CD4-positive, alpha-beta T cell treated with Interleukin-15 for 4 hours (primary cell): ENCODE measurements around the gene SMARCA4.
A peak's percentile ranks its signal among the peaks of the same experiment; 100 is the strongest.
"Not testable (repeated sequence)": the region's sequence is repeated elsewhere in the genome, so short reads cannot be mapped to it uniquely, and the experiment has no call there.

Experiments
- DNase-seq: peaks from one replicate; pipeline ENCODE4 v3.0.0-alpha.2; 2020; ENCODE audit warnings: low spot score

Gene SMARCA4

GRCh38 chr19:10979951-10980381, 19.1 kb downstream of the SMARCA4 start:
- DNase-seq, result peak; percentile 9

GRCh38 chr19:10981252-10981895, 20.5 kb downstream of the SMARCA4 start:
- no peak for DNase-seq

DNA sequence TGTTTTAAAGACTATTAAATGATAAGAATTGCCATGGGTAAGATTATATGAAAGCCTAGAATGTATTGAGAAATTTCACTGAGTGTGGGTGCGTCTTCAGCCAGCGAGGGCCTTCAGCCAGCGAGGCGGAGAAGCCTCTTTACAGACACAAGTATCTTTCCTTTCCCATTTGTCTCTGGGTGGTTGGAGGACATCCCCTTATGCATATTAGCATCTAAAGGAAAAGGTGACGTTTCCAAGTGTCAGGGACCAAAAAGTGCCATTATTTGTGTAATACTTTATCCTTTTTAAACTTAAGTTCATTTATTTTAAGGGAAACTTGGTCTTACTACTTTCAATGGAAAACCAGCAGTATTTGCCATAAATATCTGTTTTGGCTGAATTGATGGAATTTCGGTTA, 22.2 kb downstream of the SMARCA4 start:
- DNase-seq, result no peak

DNA sequence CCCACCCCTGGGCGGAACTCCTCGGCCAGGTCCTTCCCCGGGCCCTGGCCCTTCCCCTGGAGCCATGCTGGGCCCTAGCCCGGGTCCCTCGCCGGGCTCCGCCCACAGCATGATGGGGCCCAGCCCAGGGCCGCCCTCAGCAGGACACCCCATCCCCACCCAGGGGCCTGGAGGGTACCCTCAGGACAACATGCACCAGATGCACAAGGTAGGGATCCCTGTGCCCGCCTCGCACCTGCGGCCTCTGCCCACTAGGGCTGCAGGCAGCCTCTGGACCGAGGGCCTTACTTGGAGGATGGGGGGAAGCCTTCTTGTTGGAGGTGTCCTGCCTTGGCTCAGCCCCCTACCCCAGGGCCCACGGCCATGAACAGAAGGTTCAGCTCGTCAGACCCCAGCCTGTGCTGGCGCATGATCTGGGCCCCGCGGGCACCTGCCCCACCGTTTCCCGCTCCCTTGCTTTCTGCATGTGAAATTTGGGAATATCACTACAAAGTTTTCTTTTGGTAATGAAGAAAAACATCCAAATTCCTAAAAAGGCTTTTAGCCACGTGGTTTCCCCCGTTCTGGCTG, 23.4 kb downstream of the SMARCA4 start:
- DNase-seq, result no peak

DNA sequence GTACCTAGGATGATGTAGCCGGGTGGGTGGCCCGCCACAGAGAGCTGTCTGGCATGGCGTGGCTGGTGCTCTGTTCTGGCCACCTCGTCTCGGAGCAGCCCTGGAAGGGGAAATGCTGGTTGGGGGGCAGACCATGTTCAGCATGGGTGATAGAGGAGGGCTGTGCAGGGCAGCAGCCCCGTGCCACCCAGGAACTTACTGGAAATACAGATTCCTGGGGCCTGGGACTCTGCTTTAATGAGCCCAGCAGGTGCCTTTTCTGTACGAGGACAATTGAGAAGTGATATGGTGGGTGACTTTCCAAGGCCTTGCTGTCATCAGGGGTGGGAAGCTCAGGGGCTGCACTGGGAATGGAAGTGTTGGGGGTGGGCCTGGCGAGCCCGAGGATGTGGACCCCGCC, 24.7 kb downstream of the SMARCA4 start:
- DNase-seq, result no peak

DNA sequence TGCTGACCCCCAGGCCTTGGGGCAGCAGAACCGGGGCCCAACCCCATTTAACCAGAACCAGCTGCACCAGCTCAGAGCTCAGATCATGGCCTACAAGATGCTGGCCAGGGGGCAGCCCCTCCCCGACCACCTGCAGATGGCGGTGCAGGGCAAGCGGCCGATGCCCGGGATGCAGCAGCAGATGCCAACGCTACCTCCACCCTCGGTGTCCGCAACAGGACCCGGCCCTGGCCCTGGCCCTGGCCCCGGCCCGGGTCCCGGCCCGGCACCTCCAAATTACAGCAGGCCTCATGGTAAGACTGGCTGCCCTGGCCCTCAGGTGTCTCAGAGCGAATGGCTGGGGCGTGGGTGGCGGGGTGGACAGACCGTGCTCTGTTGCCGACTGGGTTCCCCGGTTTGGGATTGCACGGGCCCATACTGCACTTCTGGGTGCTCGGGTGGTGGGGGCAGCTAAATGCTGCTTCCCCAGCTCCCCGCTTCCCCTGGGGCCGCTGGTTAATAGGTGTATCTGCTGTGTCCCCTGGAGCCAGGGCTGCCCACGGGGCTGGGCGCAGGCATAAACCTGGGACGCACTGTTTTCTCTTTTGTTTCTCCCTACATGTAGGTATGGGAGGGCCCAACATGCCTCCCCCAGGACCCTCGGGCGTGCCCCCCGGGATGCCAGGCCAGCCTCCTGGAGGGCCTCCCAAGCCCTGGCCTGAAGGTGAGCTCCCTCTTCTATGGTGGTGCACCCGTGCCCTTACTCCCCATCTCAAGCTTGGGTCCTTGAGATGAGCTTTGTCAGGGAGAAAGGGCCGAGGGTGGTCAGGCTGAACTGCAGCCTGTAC, 25.7 kb downstream of the SMARCA4 start:
- DNase-seq, result no peak

DNA sequence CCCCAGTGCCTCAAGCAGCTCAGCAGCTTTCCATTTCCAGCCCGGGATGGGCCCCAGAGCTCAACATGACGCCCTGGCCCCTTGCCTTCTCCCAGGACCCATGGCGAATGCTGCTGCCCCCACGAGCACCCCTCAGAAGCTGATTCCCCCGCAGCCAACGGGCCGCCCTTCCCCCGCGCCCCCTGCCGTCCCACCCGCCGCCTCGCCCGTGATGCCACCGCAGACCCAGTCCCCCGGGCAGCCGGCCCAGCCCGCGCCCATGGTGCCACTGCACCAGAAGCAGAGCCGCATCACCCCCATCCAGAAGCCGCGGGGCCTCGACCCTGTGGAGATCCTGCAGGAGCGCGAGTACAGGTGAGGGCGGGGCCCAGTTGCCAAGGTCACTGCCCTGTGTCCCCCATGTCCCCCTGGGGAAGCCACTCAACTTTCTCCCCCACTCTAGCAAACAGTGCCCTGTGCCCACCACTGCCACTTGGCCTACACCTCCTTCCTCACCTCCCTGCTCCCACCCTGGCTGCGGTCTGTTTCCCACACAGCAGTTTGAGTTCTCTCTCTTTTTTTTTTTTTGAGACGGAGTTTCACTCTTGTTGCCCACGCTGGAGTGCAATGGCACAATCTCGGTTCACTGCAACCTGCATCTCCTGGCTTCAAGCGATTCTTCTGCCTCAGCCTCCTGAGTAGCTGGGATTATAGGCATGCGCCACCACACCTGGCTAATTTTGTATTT, 26.9 kb downstream of the SMARCA4 start:
- no peak for DNase-seq

DNA sequence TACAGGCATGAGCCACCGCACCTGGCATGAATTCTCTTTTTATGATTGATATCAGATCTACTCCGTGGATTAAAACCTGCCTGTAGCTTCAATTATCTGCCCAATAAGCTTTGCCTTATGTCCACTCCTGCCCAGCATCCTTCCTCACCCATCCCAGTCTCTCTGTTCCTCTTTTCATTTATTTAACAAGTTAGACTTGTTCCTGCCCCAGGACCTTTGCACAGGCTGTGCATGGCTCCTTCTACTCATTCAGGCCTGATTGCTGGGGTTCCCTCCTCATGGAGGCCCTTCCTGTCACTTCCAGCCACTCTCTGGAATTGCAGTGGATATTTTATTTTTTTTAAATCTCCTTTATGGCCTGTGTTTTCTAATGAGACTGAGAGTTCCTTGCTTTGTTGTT, 27.6 kb downstream of the SMARCA4 start:
- DNase-seq, result no peak

DNA sequence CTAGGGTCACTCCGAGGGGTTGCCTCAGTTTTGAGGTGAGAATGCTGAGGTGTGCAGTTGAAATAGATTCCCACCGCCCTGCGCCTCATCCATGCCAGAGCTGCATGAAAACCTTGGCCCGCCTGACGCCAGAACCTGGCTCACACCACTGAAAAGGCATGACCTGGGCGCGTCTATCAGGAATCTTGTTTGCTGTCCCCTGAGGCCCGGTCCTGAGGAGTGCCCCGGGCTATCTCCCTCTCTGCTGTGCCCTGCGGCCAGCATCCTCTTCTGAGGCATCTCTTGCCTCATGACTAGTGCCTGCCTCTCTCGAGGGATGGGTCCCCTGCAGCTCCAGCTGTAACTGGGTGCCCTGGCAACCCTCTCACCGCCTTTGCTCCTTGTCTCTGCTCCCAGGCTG, 28.1 kb downstream of the SMARCA4 start:
- no peak for DNase-seq

GRCh38 chr19:10991076-10991475, 30.2 kb downstream of the SMARCA4 start:
- DNase-seq, result no peak

GRCh38 chr19:10991521-10992081, 30.8 kb downstream of the SMARCA4 start:
- DNase-seq, result no peak

DNA sequence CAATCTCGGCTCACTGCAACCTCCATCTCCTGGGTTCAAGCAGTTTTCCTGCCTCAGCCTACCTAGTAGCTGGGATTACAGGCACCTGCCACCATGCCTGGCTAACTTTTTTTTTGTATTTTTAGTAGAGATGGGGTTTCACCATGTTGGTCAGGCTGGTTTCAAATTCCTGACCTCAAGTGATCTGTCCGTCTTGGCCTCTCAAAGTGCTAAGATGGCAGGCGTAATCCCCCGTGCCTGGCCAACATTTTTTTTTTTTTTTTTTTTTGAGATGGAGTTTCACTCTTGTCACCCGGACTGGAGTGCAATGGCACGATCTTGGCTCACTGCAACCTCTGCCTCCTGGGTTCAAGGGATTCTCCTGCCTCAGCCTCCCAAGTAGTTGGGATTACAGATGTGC, 31.3 kb downstream of the SMARCA4 start:
- not testable (repeated sequence) for DNase-seq

DNA sequence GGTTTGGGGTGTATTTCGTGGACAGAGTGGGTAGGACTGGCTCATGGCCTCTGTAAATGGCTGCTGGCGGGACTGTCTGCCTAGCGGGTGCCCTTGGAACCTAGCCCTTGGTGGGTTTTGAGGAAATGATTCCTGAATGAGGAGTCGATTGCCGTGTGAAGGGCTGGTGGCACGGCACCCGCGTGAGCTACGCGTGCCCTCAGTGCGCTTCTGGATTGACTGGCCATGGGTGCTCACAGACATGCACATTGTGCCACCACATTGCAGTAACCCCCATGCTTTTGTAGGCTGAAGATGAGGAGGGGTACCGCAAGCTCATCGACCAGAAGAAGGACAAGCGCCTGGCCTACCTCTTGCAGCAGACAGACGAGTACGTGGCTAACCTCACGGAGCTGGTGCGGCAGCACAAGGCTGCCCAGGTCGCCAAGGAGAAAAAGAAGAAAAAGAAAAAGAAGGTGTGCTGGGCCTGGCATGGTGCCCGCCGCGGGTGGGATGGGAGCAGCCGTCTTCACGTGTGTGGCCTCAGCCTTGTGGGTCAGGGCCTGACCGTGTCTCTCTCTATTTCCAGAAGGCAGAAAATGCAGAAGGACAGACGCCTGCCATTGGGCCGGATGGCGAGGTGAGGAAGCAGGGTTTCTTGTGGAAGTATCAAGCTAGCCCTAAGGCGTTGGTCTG, 35.2 kb downstream of the SMARCA4 start:
- no peak for DNase-seq

GRCh38 chr19:10998045-10998533, 37.3 kb downstream of the SMARCA4 start:
- DNase-seq, result no peak

DNA sequence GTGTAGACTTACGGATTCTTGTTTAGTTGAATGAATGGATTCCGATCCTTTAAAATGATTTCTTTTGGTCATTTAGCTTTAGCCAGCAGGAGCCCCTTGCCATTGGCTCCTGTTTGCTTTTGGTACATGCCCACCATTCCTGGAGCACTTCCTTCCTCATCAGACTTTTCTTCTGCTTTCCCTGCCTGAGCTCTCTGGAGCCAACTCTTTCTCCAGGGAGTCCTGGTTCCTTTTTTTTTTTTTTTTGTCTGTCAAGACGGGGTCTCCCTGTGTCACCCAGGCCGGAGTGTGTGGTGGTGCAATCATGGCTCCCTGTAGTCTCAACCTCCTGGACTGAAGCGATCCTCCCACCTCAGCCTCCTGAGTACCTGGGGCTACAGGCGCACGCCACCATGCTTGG, 37.8 kb downstream of the SMARCA4 start:
- no peak for DNase-seq

DNA sequence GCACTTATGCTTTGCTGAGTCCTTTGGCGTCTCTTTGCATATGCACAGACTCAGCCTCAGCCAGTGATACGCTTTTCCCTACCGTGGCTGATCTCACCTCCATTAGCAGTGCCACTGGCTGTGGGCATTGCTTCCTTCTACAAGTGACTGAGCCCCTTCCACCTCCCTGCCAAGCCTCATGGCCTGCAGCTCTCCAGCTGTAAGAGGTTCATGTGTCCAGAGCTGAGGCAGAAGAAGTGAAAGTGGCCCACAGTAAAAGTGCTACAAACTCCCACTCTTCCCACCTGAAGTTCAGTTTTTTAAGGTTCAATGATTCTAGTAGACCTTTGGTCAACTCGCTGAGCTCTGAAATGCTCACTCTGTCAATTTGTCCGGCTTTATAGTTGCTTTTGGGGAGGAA, 44.7 kb downstream of the SMARCA4 start:
- no peak for DNase-seq

DNA sequence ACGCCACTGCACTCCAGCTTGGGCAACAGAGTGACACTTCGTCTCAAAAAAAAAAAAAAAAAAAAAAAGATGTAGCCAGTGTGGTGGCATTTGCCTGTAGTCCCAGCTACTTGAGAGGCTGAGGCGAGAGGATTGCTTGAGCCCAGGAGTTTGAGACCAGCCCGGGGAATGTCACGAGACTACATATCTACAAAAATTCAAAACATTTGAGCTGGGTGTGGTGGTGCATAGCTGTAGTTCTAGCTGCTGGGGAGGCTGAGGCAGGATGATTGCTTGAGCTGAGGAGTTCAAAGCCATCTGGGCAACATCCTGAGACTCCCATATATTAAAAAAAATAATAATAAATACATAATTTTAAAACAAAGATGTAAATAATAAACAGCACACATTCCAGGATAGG, 46.6 kb downstream of the SMARCA4 start:
- no peak for DNase-seq

DNA sequence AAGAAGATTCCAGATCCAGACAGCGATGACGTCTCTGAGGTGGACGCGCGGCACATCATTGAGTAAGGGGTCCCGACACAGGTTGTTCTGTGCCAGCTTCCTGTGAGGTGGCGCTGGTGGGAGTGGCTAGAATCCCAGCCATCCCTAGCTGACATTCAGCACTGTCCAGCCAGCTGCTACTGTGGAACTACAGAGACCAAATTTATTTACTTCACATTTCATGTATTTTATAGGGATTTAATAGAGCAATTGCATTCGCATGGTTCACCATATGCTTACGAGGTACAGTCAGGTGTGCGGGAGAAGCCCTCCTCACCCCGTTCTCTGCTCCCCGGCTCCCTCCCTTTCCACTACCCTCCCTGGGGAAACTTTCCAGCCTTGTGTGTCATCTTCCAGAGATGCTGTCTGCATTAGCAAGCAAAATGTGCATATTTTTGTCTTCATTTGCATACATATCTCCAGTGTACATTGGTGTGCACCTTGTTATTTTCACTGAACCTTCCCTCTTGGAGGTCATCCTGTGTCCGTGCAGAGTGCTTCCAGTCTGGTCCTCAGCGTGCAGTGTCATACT, 47.2 kb downstream of the SMARCA4 start:
- DNase-seq, result no peak

DNA sequence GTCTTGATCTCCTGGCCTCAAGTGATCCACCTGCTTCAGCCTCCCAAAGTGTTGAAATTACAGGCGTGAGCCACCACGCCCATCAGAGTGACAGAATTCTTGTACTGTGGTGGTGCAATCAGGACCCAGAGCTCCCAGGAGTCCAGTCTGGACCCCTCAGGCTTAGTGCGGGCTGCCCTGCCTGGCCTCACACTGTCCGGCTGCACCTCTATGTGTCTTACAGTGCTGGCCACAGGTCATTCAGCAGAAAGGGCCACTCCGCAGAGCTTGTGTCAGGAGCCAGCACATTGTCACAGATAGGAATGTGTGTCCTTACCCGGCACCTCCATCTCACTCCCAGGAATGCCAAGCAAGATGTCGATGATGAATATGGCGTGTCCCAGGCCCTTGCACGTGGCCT, 49.2 kb downstream of the SMARCA4 start:
- no peak for DNase-seq

DNA sequence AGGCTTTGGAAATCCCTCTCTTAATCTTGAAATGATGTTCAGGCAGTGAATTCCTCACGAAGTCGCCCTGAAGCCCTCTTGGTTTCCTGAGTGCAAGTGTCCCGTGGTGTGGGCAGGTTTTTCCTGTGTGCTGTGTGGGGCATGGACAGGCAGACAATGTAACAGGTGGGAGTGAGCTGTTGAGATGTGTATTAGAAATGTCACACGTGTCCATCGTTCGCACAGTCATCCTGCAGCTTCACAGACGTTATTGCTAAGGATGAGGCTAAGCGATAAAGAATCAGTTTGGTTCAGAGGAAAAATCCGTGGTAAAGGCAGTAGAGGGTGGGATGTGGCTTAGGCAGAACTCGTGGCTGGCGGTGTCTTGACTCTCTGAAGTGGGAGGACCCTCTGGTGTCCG, 51.7 kb downstream of the SMARCA4 start:
- DNase-seq, result no peak

GRCh38 chr19:11013771-11014170, 52.9 kb downstream of the SMARCA4 start:
- no peak for DNase-seq
